COLO668 (cell line): ENCODE measurements around the gene AMER3.

Source experiments
- DNase-seq: peaks from one replicate; lab custom pipeline; 2025; ENCODE audit not compliant: unreplicated experiment; lab: John Stamatoyannopoulos, UW

Gene AMER3

GRCh38 chr2:130769343-130769907, 14.1 kb downstream of the AMER3 start:
- DNase-seq: no peak

- DNase-seq: no peak
These were observed 21.2 kb downstream of the AMER3 start for GRCh38 chr2:130776550-130776949.

GRCh38 chr2:130778781-130779180, 23.4 kb downstream of the AMER3 start:
- no peak for DNase-seq

- no peak for DNase-seq
These were observed 30.2 kb downstream of the AMER3 start for GRCh38 chr2:130785466-130786055.

- DNase-seq: no peak
These were observed 30.7 kb downstream of the AMER3 start for GRCh38 chr2:130786076-130786475.

- no peak for DNase-seq
These were observed 32.5 kb downstream of the AMER3 start for GRCh38 chr2:130787841-130788240.

GRCh38 chr2:130790312-130790711, 35.0 kb downstream of the AMER3 start:
- DNase-seq: no peak

- no peak for DNase-seq
These were observed 35.7 kb downstream of the AMER3 start for GRCh38 chr2:130790804-130791616.

- peak; percentile 27 for DNase-seq
These were observed 36.2 kb downstream of the AMER3 start for GRCh38 chr2:130791617-130791939.

GRCh38 chr2:130795431-130795830, 40.1 kb downstream of the AMER3 start:
- DNase-seq: no peak

- no peak for DNase-seq
These were observed 41.0 kb downstream of the AMER3 start for GRCh38 chr2:130796290-130796689.

- DNase-seq: peak; percentile 94
These were observed 42.4 kb downstream of the AMER3 start for GRCh38 chr2:130797493-130798435.

GRCh38 chr2:130798472-130799218, 43.3 kb downstream of the AMER3 start:
- DNase-seq: peak; percentile 84

- no peak for DNase-seq
These were observed 44.0 kb downstream of the AMER3 start for GRCh38 chr2:130799295-130799694.

GRCh38 chr2:130805613-130806012, 50.3 kb downstream of the AMER3 start:
- no peak for DNase-seq

- no peak for DNase-seq
These were observed 51.0 kb downstream of the AMER3 start for GRCh38 chr2:130806370-130806769.

- DNase-seq: peak; percentile 28
These were observed 52.5 kb downstream of the AMER3 start for GRCh38 chr2:130807659-130808385.

- DNase-seq: no peak
These were observed 53.3 kb downstream of the AMER3 start for GRCh38 chr2:130808482-130809268.

- no peak for DNase-seq
These were observed 55.1 kb downstream of the AMER3 start for GRCh38 chr2:130810490-130810889.
